NT2/D1 (cell line): ENCODE measurements around the gene ZNF341.

Source experiments
- SUZ12 ChIP-seq: IDR thresholded peaks from 2 replicates; pipeline ENCODE4 v1.6.1; 2011; ENCODE audit not compliant: insufficient read length, insufficient read depth; ENCODE audit errors: extremely low read depth
- ZNF274 ChIP-seq: IDR thresholded peaks from 2 replicates; pipeline ENCODE4 v1.6.1; 2011; ENCODE audit warnings: mild to moderate bottlenecking, low read depth, low read length

DNA sequence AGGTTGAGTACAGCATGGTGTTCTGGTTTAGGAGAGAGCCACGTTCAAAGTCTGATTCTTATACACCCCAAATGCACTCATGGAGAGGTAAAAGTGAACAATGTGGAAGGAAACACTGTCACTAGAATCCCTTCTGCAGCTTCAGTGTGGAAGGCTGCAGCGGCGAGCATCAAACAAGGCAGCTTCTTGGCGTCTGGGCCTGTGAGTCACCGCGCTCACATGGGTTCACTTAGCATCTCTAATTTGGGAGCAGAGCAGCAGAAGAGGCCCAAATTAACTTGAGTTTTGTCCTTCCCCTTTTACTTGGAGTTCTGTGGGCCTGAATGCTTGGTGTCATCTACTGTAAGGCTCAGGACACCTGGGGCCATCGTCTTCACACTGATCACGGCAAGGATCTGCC, 34.7 kb upstream of the ZNF341 start:
- no peak for TF ChIP-seq SUZ12
- no peak for TF ChIP-seq ZNF274
